A549 (cell line): ENCODE data around the gene PSMB9. TPM values are rescaled to one million over a fixed set of nuclear protein-coding genes. Genes with fewer than 3 reads are reported as not detected.
A peak's percentile ranks its signal among the peaks of the same experiment; 100 is the strongest.

Experiments
- ATAC-seq, 2 experiments: fragments of 200-7000 bp in 1 of 2; fragments of >200 bp in 1 of 2; cut with Nextera tagmentation in 1 of 2; cut with Tn5 transposase in 1 of 2; 3 replicates each; pipeline versions ENCODE4 v1.8.0 to v1.9.1; 2018 to 2020; ENCODE audit warnings: mild to moderate bottlenecking in 1 of 2, moderate library complexity in 1 of 2
- CTCF ChIA-PET: fragments of 300-600 bp; sonication (Branson Sonifier 250); formaldehyde crosslinking; extraction: SDS; loops from one replicate; lab custom pipeline; 2021; ENCODE audit warnings: antibody characterized with exemption, inconsistent platforms; lab: Yijun Ruan, JAX
- POLR2A ChIA-PET: fragments of 350-600 bp; formaldehyde crosslinking; extraction: SDS; loops from one replicate; lab custom pipeline; 2021; ENCODE audit warnings: antibody characterized with exemption, inconsistent platforms; lab: Yijun Ruan, JAX
- DNase-seq, 2 experiments: peaks; one replicate each; pipeline versions ENCODE4 v3.0.0 to v3.0.0-alpha.2; 2011 to 2016; ENCODE audit warnings: low read depth in 1 of 2, low spot score in 1 of 2
- FAIRE-seq: peaks from 2 replicates; lab custom pipeline; 2011; peaks lifted over from hg19 to GRCh38; lab: Jason Lieb, UNC
- H3K27ac ChIP-seq, 2 experiments: fragments of >200 bp; sonication (Bioruptor Twin); formaldehyde crosslinking; 3 replicates each; pipeline ENCODE4 v1.5.1; 2016 to 2017
- H3K4me1 ChIP-seq: fragments of >200 bp; sonication (Bioruptor Twin); formaldehyde crosslinking; 3 replicates; pipeline ENCODE4 v1.6.1; 2016
- H3K4me2 ChIP-seq: fragments of >200 bp; sonication (Bioruptor Twin); formaldehyde crosslinking; 3 replicates; pipeline ENCODE4 v1.6.1; 2016
- H3K4me3 ChIP-seq: fragments of >200 bp; sonication (Bioruptor Twin); formaldehyde crosslinking; 3 replicates; pipeline ENCODE4 v1.5.1; 2016
- H3K9me3 ChIP-seq: fragments of >200 bp; sonication (Bioruptor Twin); formaldehyde crosslinking; 3 replicates; pipeline ENCODE4 v1.6.1; 2016
- ATOH8 ChIP-seq: fragments of 250-450 bp; sonication (Bioruptor Pico); IDR thresholded peaks from 2 replicates; pipeline ENCODE4 v1.5.0; 2020; ENCODE audit warnings: low read depth, mild to moderate bottlenecking, moderate library complexity
- CBX2 ChIP-seq: fragments of 200-600 bp; sonication (generic); IDR thresholded peaks from 2 replicates; pipeline ENCODE4 v1.6.1; 2016; ENCODE audit warnings: low read depth, mild to moderate bottlenecking, borderline replicate concordance
- CHD4 ChIP-seq: fragments of 200-600 bp; sonication (generic); IDR thresholded peaks from 2 replicates; pipeline ENCODE4 v1.6.1; 2016; ENCODE audit warnings: antibody characterized with exemption, mild to moderate bottlenecking, borderline replicate concordance
- CTCF ChIP-seq: fragments of >200 bp; sonication (Bioruptor Twin); formaldehyde crosslinking; IDR thresholded peaks from 3 replicates; pipeline ENCODE4 v1.5.1; 2016
- FOSB ChIP-seq: fragments of 250-450 bp; sonication (Bioruptor Pico); IDR thresholded peaks from 2 replicates; pipeline ENCODE4 v1.5.0; 2020; ENCODE audit warnings: mild to moderate bottlenecking, moderate library complexity
- FOSL2 ChIP-seq, 2 experiments: fragments of 450-650 bp in 1 of 2; fragments of >200 bp in 1 of 2; sonication (Bioruptor Twin) in 1 of 2; formaldehyde crosslinking; IDR thresholded peaks; 2 replicates each; pipeline versions ENCODE4 v1.5.0 to v1.6.1; 2016 to 2020; ENCODE audit warnings: mild to moderate bottlenecking in 1 of 2, moderate library complexity in 1 of 2
- FOXS1 ChIP-seq: fragments of 250-450 bp; sonication (Bioruptor Pico); IDR thresholded peaks from 2 replicates; pipeline ENCODE4 v1.5.0; 2020; ENCODE audit warnings: mild to moderate bottlenecking, moderate library complexity
- HMGXB4 ChIP-seq: fragments of 250-450 bp; sonication (Bioruptor Pico); IDR thresholded peaks from 2 replicates; pipeline ENCODE4 v1.5.0; 2021; ENCODE audit warnings: mild to moderate bottlenecking, moderate library complexity, borderline replicate concordance
- HOXA7 ChIP-seq: fragments of 250-450 bp; sonication (Bioruptor Pico); IDR thresholded peaks from 2 replicates; pipeline ENCODE4 v1.5.0; 2020; ENCODE audit warnings: mild to moderate bottlenecking, moderate library complexity
- KDM5A ChIP-seq: fragments of 200-600 bp; sonication (generic); IDR thresholded peaks from 2 replicates; pipeline ENCODE4 v1.6.1; 2016; ENCODE audit warnings: antibody characterized with exemption, mild to moderate bottlenecking
- MAFK ChIP-seq: fragments of 450-650 bp; IDR thresholded peaks from 2 replicates; pipeline ENCODE4 v1.6.1; 2014; ENCODE audit not compliant: partially characterized antibody
- NPAS2 ChIP-seq: fragments of 250-450 bp; sonication (Bioruptor Pico); IDR thresholded peaks from 2 replicates; pipeline ENCODE4 v1.8.0; 2022; ENCODE audit warnings: mild to moderate bottlenecking, moderate library complexity, borderline replicate concordance
- NR3C1 ChIP-seq: fragments of >200 bp; sonication (Bioruptor Twin); formaldehyde crosslinking; IDR thresholded peaks from 3 replicates; pipeline ENCODE4 v1.6.1; 2017
- POLR2A ChIP-seq: IDR thresholded peaks from 2 replicates; pipeline ENCODE4 v1.6.1; 2012; ENCODE audit warnings: mild to moderate bottlenecking, low read length
- POLR2AphosphoS2 ChIP-seq: conservative IDR thresholded peaks from 2 replicates; pipeline ENCODE4 v1.6.1; 2012; ENCODE audit warnings: low read length, improper control_type of control experiment, inconsistent platforms
- RAD21 ChIP-seq, 2 experiments: fragments of >200 bp in 1 of 2; sonication (Bioruptor Twin) in 1 of 2; formaldehyde crosslinking in 1 of 2; IDR thresholded peaks in 1 of 2; conservative IDR thresholded peaks in 1 of 2; 2 replicates in 1 of 2; 3 replicates in 1 of 2; pipeline ENCODE4 v1.6.1; 2012 to 2018; ENCODE audit warnings: inconsistent platforms in 1 of 2
- RCOR1 ChIP-seq: fragments of 150-350 bp; IDR thresholded peaks from 2 replicates; pipeline ENCODE4 v1.6.1; 2014; ENCODE audit warnings: antibody characterized with exemption, low read length, low read depth
- REST ChIP-seq: fragments of 200-600 bp; sonication (generic); IDR thresholded peaks from 2 replicates; pipeline ENCODE4 v1.6.1; 2016; ENCODE audit warnings: antibody characterized with exemption, mild to moderate bottlenecking, moderate library complexity
- RFX5 ChIP-seq: fragments of 450-650 bp; IDR thresholded peaks from 2 replicates; pipeline ENCODE4 v1.7.1; 2014; ENCODE audit warnings: antibody characterized with exemption, mild to moderate bottlenecking, moderate library complexity
- SMC3 ChIP-seq: fragments of >200 bp; sonication (Bioruptor Twin); formaldehyde crosslinking; IDR thresholded peaks from 3 replicates; pipeline ENCODE4 v1.6.1; 2018; ENCODE audit warnings: inconsistent platforms
- SREBF2 ChIP-seq: fragments of 450-650 bp; IDR thresholded peaks from 2 replicates; pipeline ENCODE4 v1.6.1; 2014; ENCODE audit warnings: mild to moderate bottlenecking, moderate library complexity
- TP53 ChIP-seq: fragments of 250-450 bp; sonication (Bioruptor Pico); IDR thresholded peaks from 2 replicates; pipeline ENCODE4 v1.5.0; 2021; ENCODE audit warnings: mild to moderate bottlenecking, moderate library complexity
- USF2 ChIP-seq: fragments of 450-650 bp; IDR thresholded peaks from 2 replicates; pipeline ENCODE4 v1.6.1; 2014; ENCODE audit warnings: antibody characterized with exemption
- ZNF302 ChIP-seq: fragments of 250-450 bp; sonication (Bioruptor Pico); IDR thresholded peaks from 2 replicates; pipeline ENCODE4 v1.9.0; 2021; ENCODE audit warnings: inconsistent platforms, mild to moderate bottlenecking, moderate library complexity
- ZSCAN20 ChIP-seq: fragments of 250-450 bp; sonication (Bioruptor Pico); IDR thresholded peaks from 2 replicates; pipeline ENCODE4 v1.8.0; 2022; ENCODE audit warnings: mild to moderate bottlenecking, moderate library complexity
- WGBS: methylation state at CpG from one replicate; pipeline ENCODE4 v1.1.6; 2017; ENCODE audit errors: missing lambda C conversion rate; 5-methylcytosine and 5-hydroxymethylcytosine counted together
- polyA plus RNA-seq, 4 experiments: library from polyadenylated mRNA; depleted of rRNA in 3 of 4; stranded (reverse); fragments of >200 nt; fragmentation: RNase III in 1 of 4; extraction: RNeasy Plus Mini Kit Qiagen cat#74134 plus additional on column Dnase treatment in 1 of 4; gene quantifications; 2 replicates in 3 of 4; 3 replicates in 1 of 4; pipeline ENCODE4 v1.2.3, GENCODE V29; 2011 to 2017

The PSMB9 gene
- polyA plus RNA-seq, 2 of the 4 experiments (the other 2 are of a cell fraction) = 9.2 to 12.5 TPM

- TF ChIP-seq FOSB (CRISPR knock-in tag) (no peak), NPAS2 (CRISPR knock-in tag) (no peak), ATOH8 (CRISPR knock-in tag) (no peak), NR3C1 (no peak), POLR2AphosphoS2 (no peak), CTCF (no peak), FOSL2 (IDR thresholded peaks at IDR 0.05) (no peak), FOSL2 (CRISPR knock-in tag; IDR thresholded peaks at IDR 0.05) (no peak), RCOR1 (no peak), HOXA7 (CRISPR knock-in tag) (no peak), CHD4 (no peak), ZSCAN20 (CRISPR knock-in tag) (no peak), USF2 (no peak), TP53 (CRISPR knock-in tag) (no peak), HMGXB4 (no peak), CBX2 (no peak), KDM5A (no peak), SREBF2 (no peak), SMC3 (no peak)
- TF ChIP-seq, all 56 proteins: peak for 0
- no peak for DNase-seq
- peak in 1 of 2 experiments; percentile 6; a peak in 4 of 6 replicates for ATAC-seq
Measured at GRCh38 chr6:32837651-32838113, 16.3 kb upstream of the PSMB9 start.

GRCh38 chr6:32838114-32838958 lies 15.7 kb upstream of the PSMB9 start, which contains the start of gene TAP2:
Gene TAP2, minus strand, starts transcription at chr6:32838739. Its CDS starts 506 bp downstream, at chr6:32838233.
- FAIRE-seq (no peak), ATAC-seq (peak; percentile 94 to 98), DNase-seq (peak; percentile 88 to 90)
- Histone ChIP-seq H3K4me1 (peaks cover 8% of the 10 kb centered on the region; the same call in 1 of the 3 replicates), H3K9me3 (no peaks in the 10 kb centered on the region), H3K4me3 (peak within 1 kb of the TSS; percentile 74), H3K4me2 (peak within 1 kb of the TSS; percentile 98), H3K27ac (peak within 1 kb of the TSS; percentile 83 to 90)
- WGBS = 2% methylated on average over 34 of the region's 57 CpGs
- ChIA-PET CTCF (interaction anchor here (0.6 to 10.9 kb wide), 44 partner anchors 9 to 432 kb away, joined by 3 to 253 read pairs (median 4); partner anchors contain the start of genes BRD2, BTNL2, HLA-DMA and PSMB9), POLR2A (interaction anchor here (0.7 to 2.2 kb wide), 8 partner anchors 11 to 134 kb away, joined by 3 to 30 read pairs (median 11); partner anchors contain the start of genes BRD2, PSMB9 and TAP1)
- TF ChIP-seq ZNF302 (CRISPR knock-in tag) (no peak), HOXA7 (CRISPR knock-in tag) (no peak), RCOR1 (no peak), FOXS1 (CRISPR knock-in tag) (no peak), RFX5 (peak; percentile 90), RAD21 (conservative IDR thresholded peaks at IDR 0.05 in 1 of 2, IDR thresholded peaks at IDR 0.05 in 1 of 2) (peak; percentile 90 to 91), MAFK (no peak), NR3C1 (no peak), REST (no peak), POLR2A (peak; percentile 29)

More at GRCh38 chr6:32837651-32838113, 16.3 kb upstream of the PSMB9 start:
- WGBS = 50% methylated on average over 7 of the region's 12 CpGs
- CTCF ChIA-PET = interaction anchor here (0.9 to 10.9 kb wide), 19 partner anchors 10 to 337 kb away, joined by 3 to 253 read pairs (median 11); partner anchors contain the start of genes HLA-DMA, PSMB9 and TAP1
- Histone ChIP-seq H3K4me2 (peak overlapping the region; percentile 98), H3K4me1 (peaks cover 5% of the 10 kb centered on the region; the same call in 1 of the 3 replicates), H3K4me3 (peak overlapping the region; percentile 74), H3K27ac (peak overlapping the region; percentile 83 to 90), H3K9me3 (no peaks in the 10 kb centered on the region)
- no peak for FAIRE-seq
- POLR2A ChIA-PET = interaction anchor here (0.8 to 2.2 kb wide), 7 partner anchors 16 to 134 kb away, joined by 4 to 30 read pairs (median 12); partner anchors contain the start of genes BRD2, PSMB9 and TAP1
